Activated CD8-positive, alpha-beta memory T cell treated with anti-CD3 and anti-CD28 coated beads, Interleukin-2, amount 50 U/mL, for 48 hours (primary cell): ENCODE data around the gene PRB4.
"Not testable (repeated sequence)": the region's sequence is repeated elsewhere in the genome, so short reads cannot be mapped to it uniquely, and the experiment has no call there.

Source experiments
- DNase-seq: peaks from one replicate; pipeline ENCODE4 v3.0.0-alpha.2; 2020

PRB4 gene

DNA sequence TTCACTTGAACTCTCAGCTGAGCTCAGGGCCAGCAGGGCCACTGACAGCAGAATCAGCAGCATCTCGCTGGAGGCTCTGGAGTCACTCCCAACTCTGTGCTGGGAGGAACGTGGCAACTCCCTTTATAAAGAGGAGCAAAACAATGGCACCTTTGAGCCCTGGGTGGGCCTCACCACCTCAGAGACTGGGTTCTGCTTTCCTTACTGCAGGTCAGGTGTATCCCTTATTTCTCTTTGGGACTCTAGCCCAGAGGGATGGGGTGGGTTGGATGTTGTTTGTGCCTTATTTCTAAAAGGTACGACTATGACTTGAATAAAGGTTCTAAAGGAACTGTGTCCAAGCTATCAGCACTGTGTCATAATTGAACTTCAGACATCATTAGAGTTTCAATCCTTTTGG is at the start of gene PRB4:
Gene PRB4, minus strand, starts transcription at position 101 of the 400 bp plus-strand sequence. Its CDS starts 38 bp downstream, at position 63.
- DNase-seq: no peak

- not testable (repeated sequence) for DNase-seq
These were observed 41.5 kb upstream of the PRB4 start for GRCh38 chr12:11351736-11352135.

DNA sequence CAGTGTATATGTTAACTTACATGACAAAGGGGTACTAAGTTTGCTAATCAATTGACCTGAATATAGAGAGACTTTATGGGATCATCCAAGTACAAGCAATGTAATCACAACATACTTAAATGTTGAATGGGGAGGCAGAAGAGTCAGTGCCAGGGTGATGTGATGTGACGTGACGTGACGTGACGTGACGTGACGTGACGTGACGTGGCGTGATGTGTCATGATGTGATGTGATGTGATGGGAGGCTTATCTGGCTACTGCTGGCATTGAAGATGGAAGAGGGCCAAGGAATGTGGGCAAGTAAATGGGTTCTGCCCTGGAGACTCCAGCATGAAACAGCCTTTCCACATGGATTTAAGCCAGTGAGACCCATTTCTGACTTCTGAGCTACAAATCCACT is 38.2 kb upstream of the PRB4 start:
- no peak for DNase-seq

- DNase-seq: no peak
These were observed 37.6 kb upstream of the PRB4 start for GRCh38 chr12:11347810-11348209.

GRCh38 chr12:11344500-11344899 is 34.3 kb upstream of the PRB4 start:
- no peak for DNase-seq

- DNase-seq: no peak
These were observed 14.2 kb upstream of the PRB4 start for GRCh38 chr12:11324426-11324825.

DNA sequence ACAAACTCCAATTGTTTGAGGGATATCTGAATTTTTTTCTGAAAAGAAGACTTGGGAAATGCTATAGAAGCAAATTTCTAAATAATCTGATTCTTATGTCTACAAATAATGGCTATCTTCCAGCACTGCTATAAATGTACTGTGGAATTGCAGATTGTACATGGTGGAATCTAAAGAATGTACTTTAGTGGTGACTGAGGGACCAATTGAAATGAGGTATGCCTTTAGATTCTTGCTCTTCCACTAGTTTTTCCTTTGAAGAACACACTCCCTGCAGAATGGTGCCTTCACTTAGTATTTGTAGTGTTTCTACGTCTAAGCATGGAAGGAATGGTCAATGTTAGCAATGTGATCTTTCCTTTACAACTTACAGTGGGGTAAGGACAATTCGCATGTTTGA is 11.7 kb upstream of the PRB4 start:
- no peak for DNase-seq

DNA sequence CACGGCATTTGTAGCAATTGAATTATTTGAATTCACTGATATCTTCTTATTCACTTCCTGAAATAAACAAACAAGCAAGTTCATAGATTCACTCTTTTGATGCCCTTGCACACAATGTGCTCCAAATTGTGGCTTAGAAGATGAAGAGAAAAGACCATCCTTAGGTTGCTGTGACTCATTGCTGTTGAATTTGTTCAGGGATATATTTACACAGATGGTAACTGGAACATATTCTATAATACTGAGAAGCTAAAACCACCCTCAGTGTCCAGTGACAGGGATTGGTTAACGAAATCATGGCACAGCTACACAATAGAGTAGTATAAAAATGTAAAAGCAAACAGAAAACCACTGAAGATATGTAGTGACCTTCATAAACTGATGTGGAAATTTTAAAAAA is 3.1 kb downstream of the PRB4 start:
- DNase-seq: no peak

GRCh38 chr12:11273449-11273848 is 36.8 kb downstream of the PRB4 start:
- no peak for DNase-seq

GRCh38 chr12:11269607-11270006 is 40.6 kb downstream of the PRB4 start, which contains the start of gene PRB3:
Gene PRB3, minus strand, starts transcription at chr12:11269707. Its CDS starts 38 bp downstream, at chr12:11269669.
- no peak for DNase-seq

- no peak for DNase-seq
These were observed 45.7 kb downstream of the PRB4 start for GRCh38 chr12:11264501-11264900.
